ENCODE results near the gene BTBD19. TPM values are rescaled to one million over a fixed set of nuclear protein-coding genes. Genes with fewer than 3 reads are reported as not detected.
A peak's percentile ranks its signal among the peaks of the same experiment; 100 is the strongest.

The BTBD19 gene
- total RNA-seq, 4 donors from 2014 or later = 2.6 to 7.4 (median 3.5) TPM

DNA sequence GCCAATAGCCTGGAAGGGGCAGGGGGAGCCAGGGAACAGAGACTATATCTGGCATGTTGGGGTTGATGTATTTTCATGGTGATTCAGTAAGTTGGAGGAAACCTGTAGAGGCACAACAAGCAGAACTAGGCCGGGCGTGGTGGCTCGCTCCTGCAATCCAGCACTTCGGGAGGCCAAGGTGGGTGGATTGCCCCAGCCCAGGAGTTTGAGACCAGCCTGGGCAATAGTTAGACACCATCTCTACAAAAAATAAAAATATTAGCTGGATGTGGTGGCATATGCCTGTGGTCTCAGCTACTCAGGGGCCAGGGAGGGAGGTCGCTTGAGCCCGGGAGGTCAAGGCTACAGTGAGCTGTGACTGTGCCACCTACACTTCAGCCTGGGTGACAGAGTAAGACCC lies 44.9 kb downstream of the BTBD19 start:
- Histone ChIP-seq H3K9me3 (no peaks in the 10 kb centered on the region), H3K4me3 (no peak overlapping the region), H3K27me3 (no peaks in the 10 kb centered on the region), H3K4me1 (no peaks in the 10 kb centered on the region), H3K27ac (no peak overlapping the region), H3K36me3 (no peaks in the 10 kb centered on the region)
- TF ChIP-seq, protein P1, sequence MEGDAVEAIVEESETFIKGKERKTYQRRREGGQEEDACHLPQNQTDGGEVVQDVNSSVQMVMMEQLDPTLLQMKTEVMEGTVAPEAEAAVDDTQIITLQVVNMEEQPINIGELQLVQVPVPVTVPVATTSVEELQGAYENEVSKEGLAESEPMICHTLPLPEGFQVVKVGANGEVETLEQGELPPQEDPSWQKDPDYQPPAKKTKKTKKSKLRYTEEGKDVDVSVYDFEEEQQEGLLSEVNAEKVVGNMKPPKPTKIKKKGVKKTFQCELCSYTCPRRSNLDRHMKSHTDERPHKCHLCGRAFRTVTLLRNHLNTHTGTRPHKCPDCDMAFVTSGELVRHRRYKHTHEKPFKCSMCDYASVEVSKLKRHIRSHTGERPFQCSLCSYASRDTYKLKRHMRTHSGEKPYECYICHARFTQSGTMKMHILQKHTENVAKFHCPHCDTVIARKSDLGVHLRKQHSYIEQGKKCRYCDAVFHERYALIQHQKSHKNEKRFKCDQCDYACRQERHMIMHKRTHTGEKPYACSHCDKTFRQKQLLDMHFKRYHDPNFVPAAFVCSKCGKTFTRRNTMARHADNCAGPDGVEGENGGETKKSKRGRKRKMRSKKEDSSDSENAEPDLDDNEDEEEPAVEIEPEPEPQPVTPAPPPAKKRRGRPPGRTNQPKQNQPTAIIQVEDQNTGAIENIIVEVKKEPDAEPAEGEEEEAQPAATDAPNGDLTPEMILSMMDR (IDR thresholded peaks at IDR 0.05) = no peak
- TF ChIP-seq POLR2A (IDR thresholded peaks at IDR 0.05) = no peak
- DNase-seq = no peak

DNA sequence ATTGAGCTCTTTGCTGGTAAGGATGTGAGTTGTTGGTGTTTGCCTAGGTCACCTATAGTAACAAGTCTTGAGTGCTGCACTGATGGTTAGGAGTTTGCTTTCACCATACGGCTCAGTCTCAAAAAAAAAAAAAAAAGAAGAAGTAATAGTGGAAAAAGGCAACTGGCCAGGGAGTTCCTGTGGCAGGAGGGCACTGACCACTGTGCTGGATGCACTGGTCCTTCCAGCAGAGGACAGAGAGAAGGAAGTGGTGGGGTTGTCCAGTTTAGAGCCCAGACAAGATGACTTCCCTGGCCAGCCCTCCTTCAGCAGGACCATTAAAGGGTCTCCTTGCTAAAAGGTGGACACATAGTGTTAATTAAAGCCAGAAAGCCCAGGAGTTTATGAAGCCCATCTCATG lies 46.6 kb downstream of the BTBD19 start:
- H3K36me3 ChIP-seq = no peaks in the 10 kb centered on the region
- DNase-seq = no peak
- no peak overlapping the region for H3K27ac ChIP-seq
- no peak overlapping the region for H3K4me3 ChIP-seq
- TF ChIP-seq, protein P1 (IDR thresholded peaks at IDR 0.05) = no peak
- TF ChIP-seq POLR2A (IDR thresholded peaks at IDR 0.05) = no peak
- H3K4me1 ChIP-seq = no peaks in the 10 kb centered on the region
- no peaks in the 10 kb centered on the region for H3K9me3 ChIP-seq
- no peaks in the 10 kb centered on the region for H3K27me3 ChIP-seq

DNA sequence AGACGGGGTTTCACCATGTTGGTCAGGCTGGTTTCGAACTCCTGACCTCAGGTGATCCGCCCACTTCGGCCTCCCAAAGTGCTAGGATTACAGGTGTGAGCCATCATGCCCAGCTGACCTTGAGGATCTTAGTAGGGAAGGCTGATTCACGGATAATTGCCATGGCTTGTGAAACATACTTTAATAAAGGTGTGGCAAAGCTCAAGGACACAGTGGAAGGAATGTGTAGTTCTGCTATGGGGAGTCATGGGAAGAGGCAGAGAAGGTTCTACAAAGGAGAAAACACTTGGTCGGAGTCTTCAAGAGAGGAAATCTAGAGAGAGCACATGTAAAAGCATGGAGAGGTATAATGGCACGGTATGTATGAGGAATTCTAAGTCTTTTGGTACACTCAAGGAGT lies 47.4 kb downstream of the BTBD19 start:
- H3K9me3 ChIP-seq = no peaks in the 10 kb centered on the region
- no peaks in the 10 kb centered on the region for H3K4me1 ChIP-seq
- H3K4me3 ChIP-seq = no peak overlapping the region
- no peaks in the 10 kb centered on the region for H3K27me3 ChIP-seq
- DNase-seq = no peak
- H3K36me3 ChIP-seq = no peaks in the 10 kb centered on the region
- H3K27ac ChIP-seq = no peak overlapping the region
- no peak for TF ChIP-seq POLR2A (IDR thresholded peaks at IDR 0.05)
- TF ChIP-seq, protein P1 (IDR thresholded peaks at IDR 0.05) = peak in 3 of 6 experiments; percentile 49 to 59 (median 50)

DNA sequence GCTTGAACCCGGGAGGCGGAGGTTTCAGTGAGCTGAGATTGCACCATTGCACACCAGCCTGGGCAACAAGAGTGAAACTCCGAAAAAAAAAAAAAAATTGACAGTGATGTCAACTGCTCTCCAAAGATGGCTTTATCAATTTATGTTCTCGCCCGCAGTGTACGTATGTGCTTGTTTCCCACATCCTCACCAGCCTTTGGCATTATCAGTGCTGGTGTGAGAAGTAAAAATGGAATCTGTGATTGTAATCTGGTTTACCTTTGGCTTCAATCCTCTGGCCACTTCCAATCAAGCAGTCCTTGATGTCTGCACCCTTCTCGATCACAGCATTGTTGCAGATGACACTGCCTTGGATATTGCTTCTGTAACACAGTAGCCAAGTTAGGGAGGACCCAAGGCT lies 49.1 kb downstream of the BTBD19 start:
- Histone ChIP-seq H3K27ac (no peak overlapping the region), H3K9me3 (no peaks in the 10 kb centered on the region), H3K4me3 (no peak overlapping the region), H3K27me3 (no peaks in the 10 kb centered on the region), H3K36me3 (no peaks in the 10 kb centered on the region), H3K4me1 (no peaks in the 10 kb centered on the region)
- DNase-seq = no peak
- TF ChIP-seq, protein P1 (IDR thresholded peaks at IDR 0.05) = no peak
- TF ChIP-seq POLR2A (IDR thresholded peaks at IDR 0.05) = no peak

DNA sequence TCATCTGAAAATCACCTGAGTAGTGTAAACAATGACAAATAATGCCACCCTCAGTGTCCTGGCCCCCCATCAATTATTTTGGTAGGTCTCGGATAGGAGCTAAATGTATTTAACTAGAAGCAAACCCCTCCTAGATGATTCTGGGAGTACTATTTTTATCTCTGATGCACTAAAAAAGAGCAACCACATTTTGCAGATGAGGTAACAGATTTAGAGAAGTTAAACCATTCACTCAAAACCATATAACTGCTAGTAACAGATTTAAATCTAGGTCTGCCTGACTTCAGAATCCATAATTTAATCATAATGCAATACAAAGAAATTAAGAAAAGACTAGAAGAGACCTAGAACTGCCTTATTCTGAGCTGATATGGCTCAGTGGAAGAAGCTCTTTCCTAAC lies 52.0 kb downstream of the BTBD19 start:
- no peak for DNase-seq
- no peaks in the 10 kb centered on the region for H3K36me3 ChIP-seq
- no peak overlapping the region for H3K27ac ChIP-seq
- no peaks in the 10 kb centered on the region for H3K27me3 ChIP-seq
- H3K4me3 ChIP-seq = no peak overlapping the region
- no peaks in the 10 kb centered on the region for H3K9me3 ChIP-seq
- TF ChIP-seq, protein P1 (IDR thresholded peaks at IDR 0.05) = no peak
- TF ChIP-seq POLR2A (IDR thresholded peaks at IDR 0.05) = no peak
- no peaks in the 10 kb centered on the region for H3K4me1 ChIP-seq

DNA sequence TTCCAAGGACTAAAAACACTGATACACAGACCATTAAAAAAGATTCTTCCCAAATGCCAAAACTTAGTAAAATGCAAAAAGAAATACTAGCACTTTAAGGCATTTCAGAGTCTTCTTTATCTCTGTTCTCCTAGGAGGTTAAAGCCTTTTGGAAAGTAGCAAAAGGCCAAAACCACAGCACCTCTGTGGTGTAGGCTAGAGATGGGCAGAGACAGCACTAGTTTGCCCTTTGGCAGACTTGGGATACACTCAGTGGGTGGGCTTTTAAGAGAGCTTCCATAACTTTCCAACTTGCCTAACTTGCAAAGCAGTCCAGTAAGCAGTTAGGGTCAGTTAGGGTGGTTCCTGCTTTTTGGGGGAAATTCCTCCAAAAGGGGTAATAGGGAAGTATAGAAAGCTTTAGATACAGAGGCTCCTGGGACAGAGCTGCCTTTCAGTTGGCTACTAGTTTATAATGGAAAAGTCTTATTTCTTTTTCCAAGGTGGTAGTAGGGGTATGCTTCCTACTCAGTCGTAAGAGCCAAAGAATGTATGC lies 52.6 kb downstream of the BTBD19 start:
- no peak for DNase-seq

More for the DNA sequence above, 52.6 kb downstream of the BTBD19 start:
- Histone ChIP-seq H3K27me3 (no peaks in the 10 kb centered on the region), H3K4me3 (no peak overlapping the region), H3K4me1 (no peaks in the 10 kb centered on the region), H3K9me3 (no peaks in the 10 kb centered on the region), H3K27ac (no peak overlapping the region), H3K36me3 (no peaks in the 10 kb centered on the region)
- TF ChIP-seq POLR2A (IDR thresholded peaks at IDR 0.05) = no peak
- TF ChIP-seq, protein P1 (IDR thresholded peaks at IDR 0.05) = no peak

Data from Peyer's patch (tissue), 4 donors.